Keratinocyte (primary cell): ENCODE results near the gene CERS4. TPM values are rescaled to one million over a fixed set of nuclear protein-coding genes. Genes with fewer than 3 reads are reported as not detected.

Experiments used
- DNase-seq: peaks from one replicate; pipeline ENCODE4 v3.0.0-alpha.2; 2011; ENCODE audit warnings: low read depth, missing footprints, low spot score
- FAIRE-seq: peaks from 2 replicates; lab custom pipeline; 2011; peaks lifted over from hg19 to GRCh38; lab: Jason Lieb, UNC
- H2AFZ ChIP-seq: 2 replicates; pipeline ENCODE4 v1.6.0; 2012; ENCODE audit warnings: low read length, control low read depth, inconsistent platforms; ENCODE audit not compliant: control insufficient read depth
- H3K27ac ChIP-seq: 2 replicates; pipeline ENCODE4 v1.5.1; 2011; ENCODE audit warnings: low read length; ENCODE audit not compliant: control insufficient read depth, insufficient read depth
- H3K27me3 ChIP-seq: 3 replicates; pipeline ENCODE4 v1.6.0; 2011; ENCODE audit warnings: low read length; ENCODE audit not compliant: control insufficient read depth, insufficient read depth; ENCODE audit errors: extremely low read depth
- H3K36me3 ChIP-seq, 2 experiments: 2 replicates in 1 of 2; 3 replicates in 1 of 2; pipeline ENCODE4 v1.5.1; 2011; ENCODE audit warnings: low read length in 2 of 2, mild to moderate bottlenecking in 1 of 2; ENCODE audit not compliant: control insufficient read depth in 2 of 2, insufficient read depth in 2 of 2; ENCODE audit errors: extremely low read depth in 1 of 2
- H3K4me1 ChIP-seq: 3 replicates; pipeline ENCODE4 v1.5.1; 2011; ENCODE audit warnings: low read length; ENCODE audit not compliant: control insufficient read depth, insufficient read depth; ENCODE audit errors: extremely low read depth
- H3K4me2 ChIP-seq: 3 replicates; pipeline ENCODE4 v1.6.0; 2011; ENCODE audit warnings: low read depth, low read length; ENCODE audit not compliant: control insufficient read depth, insufficient read depth; ENCODE audit errors: extremely low read depth
- H3K4me3 ChIP-seq, 3 experiments: fragments of 200-600 bp in 1 of 3; sonication (generic) in 1 of 3; 2 replicates in 2 of 3; 3 replicates in 1 of 3; pipeline ENCODE4 v1.5.1; 2011 to 2016; ENCODE audit warnings: low read length in 3 of 3, mild to moderate bottlenecking in 3 of 3, control low read depth in 2 of 3, inconsistent platforms in 1 of 3, low read depth in 1 of 3, mixed read lengths in 1 of 3, mixed run types in 1 of 3, moderate library complexity in 1 of 3; ENCODE audit not compliant: control insufficient read depth in 2 of 3, insufficient read depth in 2 of 3; ENCODE audit errors: extremely low read depth in 1 of 3
- H3K79me2 ChIP-seq: 2 replicates; pipeline ENCODE4 v1.6.0; 2012; ENCODE audit warnings: low read length; ENCODE audit not compliant: control insufficient read depth, insufficient read depth
- H3K9ac ChIP-seq: 3 replicates; pipeline ENCODE4 v1.6.0; 2011; ENCODE audit warnings: low read length; ENCODE audit not compliant: control insufficient read depth, insufficient read depth; ENCODE audit errors: extremely low read depth
- H3K9me1 ChIP-seq: 3 replicates; pipeline ENCODE4 v1.6.0; 2011; ENCODE audit warnings: low read length; ENCODE audit not compliant: control insufficient read depth, insufficient read depth; ENCODE audit errors: extremely low read depth
- H3K9me3 ChIP-seq: 2 replicates; pipeline ENCODE4 v1.5.1; 2012; ENCODE audit warnings: low read depth, low read length; ENCODE audit not compliant: control insufficient read depth
- H4K20me1 ChIP-seq: 3 replicates; pipeline ENCODE4 v1.6.0; 2011; ENCODE audit warnings: low read length; ENCODE audit not compliant: control insufficient read depth, insufficient read depth; ENCODE audit errors: extremely low read depth
- CTCF ChIP-seq, 3 experiments: IDR thresholded peaks in 1 of 3; conservative IDR thresholded peaks in 1 of 3; optimal IDR thresholded peaks in 1 of 3; 2 replicates in 2 of 3; 3 replicates in 1 of 3; pipeline versions ENCODE3 to v1.5.1; 2011; ENCODE audit warnings: low read length in 3 of 3, mild to moderate bottlenecking in 3 of 3, moderate library complexity in 2 of 3, control low read depth in 1 of 3, inconsistent platforms in 1 of 3; ENCODE audit not compliant: insufficient read depth in 2 of 3; ENCODE audit errors: extremely low read depth in 1 of 3
- EZH2 ChIP-seq: IDR thresholded peaks from one replicate; pipeline ENCODE4 v1.6.1; 2012; ENCODE audit warnings: inconsistent platforms, mild to moderate bottlenecking, low read length, moderate library complexity
- dilution Hi-C: fragments of 300-500 bp; cut with MboI; formaldehyde crosslinking; loops from one replicate; pipeline ENCODE4 v1.7.0; 2020; ENCODE audit warnings: low sequenced_read_pairs; ENCODE audit not compliant: extremely low pct_ligation_motif_present
- polyA plus RNA-seq, 5 experiments: library from polyadenylated mRNA; depleted of rRNA in 3 of 5; stranded (reverse) in 3 of 5; stranded (forward) in 1 of 5; unstranded in 1 of 5; fragments of >200 nt; gene quantifications; 1 replicate in 1 of 5; 2 replicates in 3 of 5; 3 replicates in 1 of 5; pipeline versions ENCODE4 v1.2.1 to v1.2.3, GENCODE V29; 2011 to 2012; ENCODE audit warnings: missing spikeins in 2 of 5, low read depth in 1 of 5, low replicate concordance in 1 of 5

The CERS4 gene
- polyA plus RNA-seq, 1 donor (not counting 4 experiments of a cell fraction or from before 2014, with no cell fraction given), result 19.8 TPM

GRCh38 chr19:8307965-8308866 lies 99.0 kb downstream of the CERS4 start, which contains the start of gene CD320:
Gene CD320 (minus strand): TSS chr19:8308358. CDS start chr19:8308290, 68 bp downstream.
- no peaks in the 10 kb centered on the region for H3K9me3 ChIP-seq
- FAIRE-seq (no peak), DNase-seq (no peak)
- no peaks in the 10 kb centered on the region for H3K9me1 ChIP-seq
- H4K20me1 ChIP-seq, result no peaks in the 10 kb centered on the region
- H3K27ac ChIP-seq, result peak within 1 kb of the TSS; percentile 82
- H3K9ac ChIP-seq, result peak within 1 kb of the TSS; percentile 81
- H3K27me3 ChIP-seq, result no peaks in the 10 kb centered on the region
- H2AFZ ChIP-seq, result peak within 1 kb of the TSS; percentile 74
- dilution Hi-C loops, result no loop called here
- H3K4me3 ChIP-seq, result peak within 1 kb of the TSS; percentile 35 to 75 (median 66)
- H3K36me3 ChIP-seq, result peaks cover 12 to 17% of the 10 kb centered on the region in 2 experiments
- H3K79me2 ChIP-seq, result no peaks in the 10 kb centered on the region
- peaks cover 23% of the 10 kb centered on the region for H3K4me1 ChIP-seq
- H3K4me2 ChIP-seq, result peak within 1 kb of the TSS; percentile 80
- TF ChIP-seq EZH2 (no peak), CTCF (optimal IDR thresholded peaks at IDR 0.05 in 1 of 3, IDR thresholded peaks at IDR 0.05 in 1 of 3, conservative IDR thresholded peaks at IDR 0.05 in 1 of 3; ENCODE audit: extremely low read depth in 1 of 3, insufficient read depth in 2 of 3, low read length in 3 of 3) (no peak)

GRCh38 chr19:8308891-8309291 lies 99.7 kb downstream of the CERS4 start:
- Histone ChIP-seq H3K4me3 (peak overlapping the region in 1 of 3 experiments; percentile 66), H3K4me1 (peaks cover 23% of the 10 kb centered on the region), H3K79me2 (no peaks in the 10 kb centered on the region), H3K9ac (peak overlapping the region; percentile 81), H3K9me3 (no peaks in the 10 kb centered on the region), H2AFZ (no peak overlapping the region), H3K27ac (peak overlapping the region; percentile 82), H3K4me2 (peak overlapping the region; percentile 80), H3K36me3 (peaks cover 12 to 20% of the 10 kb centered on the region in 2 experiments), H3K9me1 (no peaks in the 10 kb centered on the region), H4K20me1 (no peaks in the 10 kb centered on the region), H3K27me3 (no peaks in the 10 kb centered on the region)
- dilution Hi-C loops, result no loop called here
- no peak for DNase-seq
- TF ChIP-seq CTCF (optimal IDR thresholded peaks at IDR 0.05 in 1 of 3, IDR thresholded peaks at IDR 0.05 in 1 of 3, conservative IDR thresholded peaks at IDR 0.05 in 1 of 3; ENCODE audit: extremely low read depth in 1 of 3, insufficient read depth in 2 of 3, low read length in 3 of 3) (no peak), EZH2 (no peak)
- FAIRE-seq, result no peak
